Measurements from ENCODE around the gene PLG. TPM values are rescaled to one million over a fixed set of nuclear protein-coding genes. Genes with fewer than 3 reads are reported as not detected.

The PLG gene
- total and polyA plus RNA-seq, 2 of the 4 experiments (the other 2 are of a cell fraction), result not detected

DNA sequence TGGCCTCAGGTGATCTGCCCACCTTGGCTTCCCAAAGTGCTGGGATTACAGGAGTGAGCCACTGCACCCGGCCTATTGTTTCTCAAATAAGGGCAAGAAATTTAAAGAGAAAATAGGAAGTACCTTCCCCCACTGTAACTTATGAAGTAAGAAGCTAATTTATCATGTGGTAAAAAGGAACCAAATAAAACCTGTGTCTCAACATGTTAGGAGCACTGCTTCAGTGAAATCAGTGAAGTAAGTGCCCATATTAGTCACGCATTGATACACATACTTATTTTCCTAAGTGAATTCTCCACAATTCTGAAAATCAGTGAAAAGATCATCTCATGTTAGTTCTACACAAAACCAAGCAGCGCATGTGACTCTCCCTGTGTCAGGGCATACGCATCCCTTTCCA is 23.8 kb upstream of the PLG start:
- Histone ChIP-seq H2AK9ac (replicated peaks; ENCODE audit: low read depth, low read length, poor library complexity) (no peak overlapping the region), H3K14ac (replicated peaks; ENCODE audit: low read depth, low read length) (no peak overlapping the region), H3K27me3 (ENCODE audit: control insufficient read depth, insufficient read depth, low read length) (no peaks in the 10 kb centered on the region), H3K27ac (ENCODE audit: insufficient read depth, low read length) (no peak overlapping the region), H3K56ac (ENCODE audit: extremely low read depth, insufficient read depth, low read length) (no peak overlapping the region), H3K9me3 (ENCODE audit: control insufficient read depth, insufficient read depth, low read length) (peaks cover 10% of the 10 kb centered on the region), H4K5ac (ENCODE audit: low read depth, low read length) (no peak overlapping the region), H3K4me1 (ENCODE audit: control insufficient read depth, insufficient read depth, low read length) (no peaks in the 10 kb centered on the region), H3K18ac (ENCODE audit: low read depth, low read length) (no peak overlapping the region), H3K4me2 (ENCODE audit: low read depth, low read length) (no peak overlapping the region), H4K91ac (ENCODE audit: insufficient read depth, low read depth, low read length) (no peak overlapping the region), H3K9ac (ENCODE audit: low read depth, low read length) (no peak overlapping the region), H2BK15ac (ENCODE audit: low read depth, low read length) (no peak overlapping the region), H3K36me3 (ENCODE audit: control insufficient read depth, insufficient read depth, low read length) (no peaks in the 10 kb centered on the region), H2BK5ac (ENCODE audit: low read depth, low read length, poor library complexity, severe bottlenecking) (no peak overlapping the region), H3K4ac (ENCODE audit: low read depth, low read length) (no peak overlapping the region), H3K4me3 (ENCODE audit: insufficient read depth, low read depth, low read length) (no peak overlapping the region), H2AFZ (replicated peaks; ENCODE audit: low read length, poor library complexity) (no peak overlapping the region), H3K79me1 (ENCODE audit: low read depth in 1 of 2, low read length in 2 of 2) (no peaks in the 10 kb centered on the region), H4K8ac (ENCODE audit: low read depth in 2 of 2, low read length in 2 of 2) (no peak overlapping the region), H3K9me1 (ENCODE audit: insufficient read depth, low read length) (no peaks in the 10 kb centered on the region), H3K23ac (ENCODE audit: low read depth, low read length) (no peak overlapping the region), H2AK5ac (ENCODE audit: low read depth, low read length) (no peak overlapping the region), H2BK120ac (ENCODE audit: low read depth, low read length) (no peak overlapping the region), H4K20me1 (ENCODE audit: insufficient read depth, low read length) (no peaks in the 10 kb centered on the region), H2BK20ac (ENCODE audit: low read depth, low read length) (no peak overlapping the region)
- 38% methylated on average over 1 of the region's 4 CpGs; no CpG with 5 or more reads in 1 of the 2 experiments for WGBS, 2 experiments (ENCODE audit: extremely low coverage in 2 of 2, insufficient read length in 1 of 2)
- dilution Hi-C loops (cut with HindIII; ENCODE audit: low sequenced_read_pairs, unreplicated experiment) (no loop called here), intact Hi-C loops (cut with micrococcal nuclease) (no loop called here), in situ Hi-C loops (cut with MboI; ENCODE audit: low sequenced_read_pairs) (no loop called here)
- ChIA-PET POLR2A (ENCODE audit: unreplicated experiment) (no interaction called here), CTCF (no interaction called here)
- ATAC-seq (ENCODE audit: low read depth) (no peak), DNase-seq (no peak)
- BruUV-seq (replicated peaks), result no TSS peak
- TF ChIP-seq CEBPB (IDR thresholded peaks at IDR 0.05; ENCODE audit: low read depth, low read length) (no peak), POLR2A (IDR thresholded peaks at IDR 0.05; ENCODE audit: low read depth, low read length) (no peak), MAZ (IDR thresholded peaks at IDR 0.05; ENCODE audit: borderline replicate concordance, low read depth, low read length) (no peak), NFE2L2 (IDR thresholded peaks at IDR 0.05; ENCODE audit: low read depth, low read length) (no peak), RFX5 (IDR thresholded peaks at IDR 0.05; ENCODE audit: low read depth, low read length) (no peak)
- TF ChIP-seq, protein P1, sequence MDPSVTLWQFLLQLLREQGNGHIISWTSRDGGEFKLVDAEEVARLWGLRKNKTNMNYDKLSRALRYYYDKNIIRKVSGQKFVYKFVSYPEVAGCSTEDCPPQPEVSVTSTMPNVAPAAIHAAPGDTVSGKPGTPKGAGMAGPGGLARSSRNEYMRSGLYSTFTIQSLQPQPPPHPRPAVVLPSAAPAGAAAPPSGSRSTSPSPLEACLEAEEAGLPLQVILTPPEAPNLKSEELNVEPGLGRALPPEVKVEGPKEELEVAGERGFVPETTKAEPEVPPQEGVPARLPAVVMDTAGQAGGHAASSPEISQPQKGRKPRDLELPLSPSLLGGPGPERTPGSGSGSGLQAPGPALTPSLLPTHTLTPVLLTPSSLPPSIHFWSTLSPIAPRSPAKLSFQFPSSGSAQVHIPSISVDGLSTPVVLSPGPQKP (IDR thresholded peaks at IDR 0.05; ENCODE audit: borderline replicate concordance, low read depth, low read length), result no peak
- TF ChIP-seq, protein P2, sequence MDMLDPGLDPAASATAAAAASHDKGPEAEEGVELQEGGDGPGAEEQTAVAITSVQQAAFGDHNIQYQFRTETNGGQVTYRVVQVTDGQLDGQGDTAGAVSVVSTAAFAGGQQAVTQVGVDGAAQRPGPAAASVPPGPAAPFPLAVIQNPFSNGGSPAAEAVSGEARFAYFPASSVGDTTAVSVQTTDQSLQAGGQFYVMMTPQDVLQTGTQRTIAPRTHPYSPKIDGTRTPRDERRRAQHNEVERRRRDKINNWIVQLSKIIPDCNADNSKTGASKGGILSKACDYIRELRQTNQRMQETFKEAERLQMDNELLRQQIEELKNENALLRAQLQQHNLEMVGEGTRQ (IDR thresholded peaks at IDR 0.05; ENCODE audit: low read depth, low read length), result no peak

Data from IMR-90 (cell line).